Mesendoderm (in vitro differentiated cells): ENCODE results near the gene TAOK3.
"Not testable (repeated sequence)": the region's sequence is repeated elsewhere in the genome, so short reads cannot be mapped to it uniquely, and the experiment has no call there.

Experiments used
- DNase-seq: peaks from one replicate; pipeline ENCODE4 v3.0.0; 2013
- H2AK5ac ChIP-seq: 2 replicates; pipeline ENCODE4 v1.6.1; 2013; ENCODE audit warnings: low read length, inconsistent platforms
- H2BK120ac ChIP-seq: 2 replicates; pipeline ENCODE4 v1.6.1; 2013; ENCODE audit warnings: low read depth, mild to moderate bottlenecking, low read length, moderate library complexity, mixed read lengths
- H2BK15ac ChIP-seq: replicated peaks from 2 replicates; pipeline ENCODE4 v1.6.1; 2013; ENCODE audit warnings: low read depth, mild to moderate bottlenecking, moderate library complexity
- H2BK5ac ChIP-seq: 2 replicates; pipeline ENCODE4 v1.6.1; 2013; ENCODE audit warnings: low read length, inconsistent platforms
- H3K18ac ChIP-seq: 2 replicates; pipeline ENCODE4 v1.6.1; 2013; ENCODE audit warnings: mild to moderate bottlenecking, low read length, mixed read lengths
- H3K23ac ChIP-seq: one replicate; pipeline ENCODE4 v1.6.1; 2013; ENCODE audit warnings: low read length
- H3K27ac ChIP-seq: 2 replicates; pipeline ENCODE4 v1.5.1; 2013; ENCODE audit warnings: low read depth, mild to moderate bottlenecking, inconsistent platforms, low read length, moderate library complexity
- H3K27me3 ChIP-seq: 2 replicates; pipeline ENCODE4 v1.6.1; 2013; ENCODE audit warnings: low read length, control low read depth, mild to moderate bottlenecking, inconsistent platforms; ENCODE audit not compliant: insufficient read depth, poor library complexity
- H3K36me3 ChIP-seq: 2 replicates; pipeline ENCODE4 v1.6.1; 2013; ENCODE audit warnings: low read length, inconsistent platforms; ENCODE audit not compliant: control insufficient read depth, insufficient read depth
- H3K4ac ChIP-seq: one replicate; pipeline ENCODE4 v1.6.1; 2013; ENCODE audit warnings: low read depth, mild to moderate bottlenecking, low read length, moderate library complexity
- H3K4me1 ChIP-seq: 2 replicates; pipeline ENCODE4 v1.6.1; 2013; ENCODE audit warnings: low read depth, low read length, inconsistent platforms; ENCODE audit not compliant: control insufficient read depth
- H3K4me2 ChIP-seq: 2 replicates; pipeline ENCODE4 v1.6.1; 2013; ENCODE audit warnings: low read length
- H3K4me3 ChIP-seq: 2 replicates; pipeline ENCODE4 v1.5.1; 2013; ENCODE audit warnings: mild to moderate bottlenecking, low read length
- H3K56ac ChIP-seq: one replicate; pipeline ENCODE4 v1.6.1; 2013; ENCODE audit warnings: low read length
- H3K79me1 ChIP-seq: 2 replicates; pipeline ENCODE4 v1.6.1; 2013; ENCODE audit warnings: low read length, inconsistent platforms
- H3K79me2 ChIP-seq: 2 replicates; pipeline ENCODE4 v1.6.1; 2013; ENCODE audit warnings: mild to moderate bottlenecking, low read length; ENCODE audit not compliant: control insufficient read depth, insufficient read depth
- H3K9ac ChIP-seq: 2 replicates; pipeline ENCODE4 v1.6.1; 2013; ENCODE audit warnings: low read length, inconsistent platforms
- H4K5ac ChIP-seq: one replicate; pipeline ENCODE4 v1.6.1; 2013; ENCODE audit warnings: low read length
- H4K8ac ChIP-seq: one replicate; pipeline ENCODE4 v1.6.1; 2013; ENCODE audit warnings: low read depth, mild to moderate bottlenecking, control low read depth, low read length, moderate library complexity
- WGBS: extraction: QIAGEN DNeasy Blood & Tissue Kit; methylation state at CpG from one replicate; pipeline ENCODE4 v1.1.7; 2013; ENCODE audit warnings: low lambda C conversion rate, missing lambda C conversion rate; ENCODE audit not compliant: insufficient coverage; ENCODE audit errors: extremely low coverage; 5-methylcytosine and 5-hydroxymethylcytosine counted together

Gene TAOK3

GRCh38 chr12:118282767-118283166 lies 89.9 kb downstream of the TAOK3 start:
- WGBS, result no CpG with 5 or more reads among the region's 3 CpGs
- H3K4me3 ChIP-seq, result no peak overlapping the region
- no peaks in the 10 kb centered on the region for H3K36me3 ChIP-seq
- H2AK5ac ChIP-seq, result no peak overlapping the region
- H3K23ac ChIP-seq, result no peak overlapping the region
- no peaks in the 10 kb centered on the region for H3K79me2 ChIP-seq
- H3K18ac ChIP-seq, result no peak overlapping the region
- no peaks in the 10 kb centered on the region for H3K79me1 ChIP-seq
- H3K27ac ChIP-seq, result no peak overlapping the region
- H3K4me1 ChIP-seq, result no peaks in the 10 kb centered on the region
- no peak overlapping the region for H4K8ac ChIP-seq
- H3K56ac ChIP-seq, result no peak overlapping the region
- no peak overlapping the region for H3K4ac ChIP-seq
- no peak overlapping the region for H3K9ac ChIP-seq
- H4K5ac ChIP-seq, result no peak overlapping the region
- DNase-seq, result no peak
- H2BK120ac ChIP-seq, result no peak overlapping the region
- no peaks in the 10 kb centered on the region for H3K27me3 ChIP-seq
- no peak overlapping the region for H2BK5ac ChIP-seq
- no peak overlapping the region for H3K4me2 ChIP-seq
- H2BK15ac ChIP-seq, result no peak overlapping the region

GRCh38 chr12:118278288-118278687 lies 94.4 kb downstream of the TAOK3 start:
- H2BK5ac ChIP-seq, H4K5ac ChIP-seq, H3K36me3 ChIP-seq, H3K4ac ChIP-seq, H3K4me3 ChIP-seq, H3K9ac ChIP-seq, DNase-seq, H3K27ac ChIP-seq, H3K18ac ChIP-seq, H3K4me1 ChIP-seq, H3K79me2 ChIP-seq, H3K79me1 ChIP-seq, H3K23ac ChIP-seq, H4K8ac ChIP-seq, H3K4me2 ChIP-seq, H2BK15ac ChIP-seq, H2BK120ac ChIP-seq, H3K56ac ChIP-seq, H3K27me3 ChIP-seq, H2AK5ac ChIP-seq: not testable (repeated sequence)
- no CpG with 5 or more reads among the region's 1 CpG for WGBS

- Histone ChIP-seq H3K4me2 (no peak overlapping the region), H3K23ac (no peak overlapping the region), H3K36me3 (no peaks in the 10 kb centered on the region), H3K18ac (no peak overlapping the region), H3K9ac (no peak overlapping the region), H3K4ac (no peak overlapping the region), H4K8ac (no peak overlapping the region), H3K4me1 (no peaks in the 10 kb centered on the region), H2BK15ac (no peak overlapping the region), H2AK5ac (no peak overlapping the region), H3K79me1 (no peaks in the 10 kb centered on the region), H2BK120ac (no peak overlapping the region), H3K27me3 (no peaks in the 10 kb centered on the region), H3K4me3 (no peak overlapping the region), H4K5ac (no peak overlapping the region), H2BK5ac (no peak overlapping the region), H3K56ac (no peak overlapping the region), H3K27ac (no peak overlapping the region), H3K79me2 (no peaks in the 10 kb centered on the region)
- DNase-seq, result no peak
- no CpG with 5 or more reads among the region's 4 CpGs for WGBS
Observed at GRCh38 chr12:118274066-118274465, 98.6 kb downstream of the TAOK3 start.

GRCh38 chr12:118271770-118272417 lies 100.8 kb downstream of the TAOK3 start:
- Histone ChIP-seq H3K4me3 (no peak overlapping the region), H3K4me1 (no peaks in the 10 kb centered on the region), H2BK15ac (no peak overlapping the region), H3K56ac (no peak overlapping the region), H3K18ac (no peak overlapping the region), H2BK5ac (no peak overlapping the region), H4K8ac (no peak overlapping the region), H3K23ac (no peak overlapping the region), H3K9ac (no peak overlapping the region), H3K36me3 (no peaks in the 10 kb centered on the region), H3K4me2 (no peak overlapping the region), H3K79me1 (no peaks in the 10 kb centered on the region), H2AK5ac (no peak overlapping the region), H3K4ac (no peak overlapping the region), H2BK120ac (no peak overlapping the region), H4K5ac (no peak overlapping the region), H3K27me3 (no peaks in the 10 kb centered on the region), H3K27ac (no peak overlapping the region), H3K79me2 (no peaks in the 10 kb centered on the region)
- no CpG with 5 or more reads among the region's 5 CpGs for WGBS
- peak; percentile 45 for DNase-seq

GRCh38 chr12:118271183-118271582 lies 101.5 kb downstream of the TAOK3 start:
- H3K4ac ChIP-seq, result no peak overlapping the region
- H3K18ac ChIP-seq, result no peak overlapping the region
- H3K27me3 ChIP-seq, result no peaks in the 10 kb centered on the region
- no peaks in the 10 kb centered on the region for H3K36me3 ChIP-seq
- no peak for DNase-seq
- H2BK120ac ChIP-seq, result no peak overlapping the region
- H2BK5ac ChIP-seq, result no peak overlapping the region
- H3K4me3 ChIP-seq, result no peak overlapping the region
- H2AK5ac ChIP-seq, result no peak overlapping the region
- H3K23ac ChIP-seq, result no peak overlapping the region
- H2BK15ac ChIP-seq, result no peak overlapping the region
- no peak overlapping the region for H4K5ac ChIP-seq
- H3K56ac ChIP-seq, result no peak overlapping the region
- no peaks in the 10 kb centered on the region for H3K79me1 ChIP-seq
- H3K4me1 ChIP-seq, result no peaks in the 10 kb centered on the region
- H4K8ac ChIP-seq, result no peak overlapping the region
- H3K9ac ChIP-seq, result no peak overlapping the region
- H3K27ac ChIP-seq, result no peak overlapping the region
- no peaks in the 10 kb centered on the region for H3K79me2 ChIP-seq
- no peak overlapping the region for H3K4me2 ChIP-seq
- WGBS, result 100% methylated on average over 1 of the region's 3 CpGs

- Histone ChIP-seq H3K79me1 (no peaks in the 10 kb centered on the region), H3K4me1 (no peaks in the 10 kb centered on the region)
- no CpG with 5 or more reads among the region's 1 CpG for WGBS
Observed at GRCh38 chr12:118269806-118270205, 102.9 kb downstream of the TAOK3 start.

More at GRCh38 chr12:118269806-118270205, 102.9 kb downstream of the TAOK3 start:
- no peaks in the 10 kb centered on the region for H3K79me2 ChIP-seq
- no peak overlapping the region for H3K18ac ChIP-seq
- H3K4me2 ChIP-seq, result no peak overlapping the region
- H2BK120ac ChIP-seq, result no peak overlapping the region
- no peak overlapping the region for H3K4ac ChIP-seq
- no peak overlapping the region for H2BK15ac ChIP-seq
- H3K27ac ChIP-seq, result no peak overlapping the region
- no peaks in the 10 kb centered on the region for H3K36me3 ChIP-seq
- H3K56ac ChIP-seq, result no peak overlapping the region
- no peak overlapping the region for H2BK5ac ChIP-seq
- no peak overlapping the region for H4K5ac ChIP-seq
- H3K23ac ChIP-seq, result no peak overlapping the region
- no peak overlapping the region for H3K9ac ChIP-seq
- H2AK5ac ChIP-seq, result no peak overlapping the region
- no peaks in the 10 kb centered on the region for H3K27me3 ChIP-seq
- H4K8ac ChIP-seq, result no peak overlapping the region
- no peak overlapping the region for H3K4me3 ChIP-seq
- DNase-seq, result no peak
